HEK293 (cell line): Measurements from ENCODE around the gene SPEF1.

Source experiments
- CTCF ChIA-PET: fragments of 350-600 bp; formaldehyde crosslinking; extraction: SDS; loops from one replicate; lab custom pipeline; 2021; ENCODE audit warnings: antibody characterized with exemption; lab: Yijun Ruan, JAX
- POLR2A ChIA-PET: fragments of 300-600 bp; formaldehyde crosslinking; extraction: SDS; loops from one replicate; lab custom pipeline; 2020; ENCODE audit warnings: antibody characterized with exemption, inconsistent platforms; lab: Yijun Ruan, JAX
- H3K27ac ChIP-seq: fragments of 200-500 bp; sonication (Bioruptor generic); 2 replicates; pipeline ENCODE4 v1.5.1; 2014; ENCODE audit warnings: low read depth, low read length, control low read depth, inconsistent platforms; ENCODE audit errors: extremely low read depth
- H3K36me3 ChIP-seq, 2 experiments: fragments of 200-500 bp in 1 of 2; sonication (Bioruptor generic) in 1 of 2; 1 replicate in 1 of 2; 2 replicates in 1 of 2; pipeline ENCODE4 v1.5.1; 2014 to 2017; ENCODE audit warnings: inconsistent platforms in 2 of 2, low read length in 2 of 2; ENCODE audit not compliant: control insufficient read depth in 2 of 2, insufficient read depth in 1 of 2
- H3K4me1 ChIP-seq: fragments of 200-500 bp; sonication (Bioruptor generic); 2 replicates; pipeline ENCODE4 v1.5.1; 2014; ENCODE audit warnings: mild to moderate bottlenecking, low read length, inconsistent platforms; ENCODE audit not compliant: control insufficient read depth, insufficient read depth
- H3K4me3 ChIP-seq: 2 replicates; pipeline ENCODE4 v1.5.1; 2011; ENCODE audit warnings: low read depth, mild to moderate bottlenecking, control low read depth, low read length, moderate library complexity
- H3K9me3 ChIP-seq: fragments of 200-500 bp; sonication (Bioruptor generic); 2 replicates; pipeline ENCODE4 v1.5.1; 2014; ENCODE audit warnings: low read depth, low read length, inconsistent platforms; ENCODE audit not compliant: control insufficient read depth, insufficient read depth
- GLIS1 ChIP-seq: fragments of 450-650 bp; formaldehyde crosslinking; IDR thresholded peaks from 2 replicates; pipeline ENCODE4 v1.5.1; 2016; ENCODE audit warnings: missing biosample characterization, missing genetic modification characterization
- PRDM1 ChIP-seq: fragments of 450-650 bp; formaldehyde crosslinking; IDR thresholded peaks from 2 replicates; pipeline ENCODE4; 2016; ENCODE audit warnings: missing biosample characterization, missing genetic modification characterization
- SP2 ChIP-seq: fragments of 450-650 bp; formaldehyde crosslinking; IDR thresholded peaks from 2 replicates; pipeline ENCODE4 v1.5.1; 2016; ENCODE audit warnings: missing biosample characterization, missing genetic modification characterization
- SP7 ChIP-seq: fragments of 450-650 bp; formaldehyde crosslinking; IDR thresholded peaks from 2 replicates; pipeline ENCODE4 v1.5.1; 2016; ENCODE audit warnings: missing biosample characterization, missing genetic modification characterization
- ZBTB20 ChIP-seq: fragments of 450-650 bp; formaldehyde crosslinking; IDR thresholded peaks from 2 replicates; pipeline ENCODE4 v1.5.1; 2016; ENCODE audit warnings: missing biosample characterization, missing genetic modification characterization
- ZNF23 ChIP-seq: fragments of 450-650 bp; formaldehyde crosslinking; IDR thresholded peaks from 2 replicates; pipeline ENCODE4 v1.5.1; 2016; ENCODE audit warnings: missing biosample characterization, missing genetic modification characterization, borderline replicate concordance
- ZNF24 ChIP-seq: fragments of 450-650 bp; formaldehyde crosslinking; IDR thresholded peaks from 2 replicates; pipeline ENCODE4 v1.5.1; 2016; ENCODE audit warnings: missing biosample characterization, missing genetic modification characterization
- ZNF404 ChIP-seq: fragments of 450-650 bp; formaldehyde crosslinking; IDR thresholded peaks from 2 replicates; pipeline ENCODE4 v1.5.1; 2017; ENCODE audit warnings: missing biosample characterization, missing genetic modification characterization
- ZNF416 ChIP-seq: fragments of 450-650 bp; formaldehyde crosslinking; IDR thresholded peaks from 2 replicates; pipeline ENCODE4 v1.5.1; 2016; ENCODE audit warnings: missing biosample characterization, missing genetic modification characterization
- ZNF426 ChIP-seq: fragments of 450-650 bp; formaldehyde crosslinking; IDR thresholded peaks from 2 replicates; pipeline ENCODE4 v1.5.1; 2017; ENCODE audit warnings: missing biosample characterization, missing genetic modification characterization, mild to moderate bottlenecking, inconsistent platforms, moderate library complexity
- ZNF473 ChIP-seq: fragments of 450-650 bp; formaldehyde crosslinking; IDR thresholded peaks from 2 replicates; pipeline ENCODE4 v1.5.1; 2017; ENCODE audit warnings: missing biosample characterization, missing genetic modification characterization
- ZNF560 ChIP-seq: fragments of 450-650 bp; formaldehyde crosslinking; IDR thresholded peaks from 2 replicates; pipeline ENCODE4 v1.5.1; 2017; ENCODE audit warnings: missing biosample characterization, missing genetic modification characterization, borderline replicate concordance
- ZNF571 ChIP-seq: fragments of 450-650 bp; formaldehyde crosslinking; IDR thresholded peaks from 2 replicates; pipeline ENCODE4 v1.5.0; 2017; ENCODE audit warnings: missing biosample characterization, missing genetic modification characterization
- ZNF600 ChIP-seq: fragments of 450-650 bp; formaldehyde crosslinking; IDR thresholded peaks from 2 replicates; pipeline ENCODE4 v1.5.1; 2016; ENCODE audit warnings: missing biosample characterization, missing genetic modification characterization
- ZNF624 ChIP-seq: fragments of 450-650 bp; formaldehyde crosslinking; IDR thresholded peaks from 2 replicates; pipeline ENCODE4 v1.5.1; 2017; ENCODE audit warnings: missing biosample characterization, missing genetic modification characterization
- ZNF677 ChIP-seq: fragments of 450-650 bp; IDR thresholded peaks from 2 replicates; pipeline ENCODE4 v1.5.0; 2018; ENCODE audit warnings: missing biosample characterization, mild to moderate bottlenecking, missing genetic modification characterization, moderate library complexity
- ZNF785 ChIP-seq: fragments of 450-650 bp; formaldehyde crosslinking; IDR thresholded peaks from 2 replicates; pipeline ENCODE4 v1.5.1; 2016; ENCODE audit warnings: missing biosample characterization, missing genetic modification characterization
- ZNF791 ChIP-seq: fragments of 450-650 bp; formaldehyde crosslinking; IDR thresholded peaks from 2 replicates; pipeline ENCODE4 v1.5.1; 2016; ENCODE audit warnings: missing biosample characterization, missing genetic modification characterization
- ZNF792 ChIP-seq: fragments of 450-650 bp; formaldehyde crosslinking; IDR thresholded peaks from 2 replicates; pipeline ENCODE4 v1.5.1; 2016; ENCODE audit warnings: missing biosample characterization, missing genetic modification characterization
- TF ChIP-seq, protein P1 (sequence below): fragments of 450-650 bp; formaldehyde crosslinking; IDR thresholded peaks from 2 replicates; pipeline ENCODE4 v1.5.1; 2016; ENCODE audit warnings: missing biosample characterization, missing genetic modification characterization
- TF ChIP-seq, protein P2 (sequence below): fragments of 450-650 bp; formaldehyde crosslinking; IDR thresholded peaks from 2 replicates; pipeline ENCODE4 v1.5.1; 2017; ENCODE audit warnings: missing biosample characterization, missing genetic modification characterization
- TF ChIP-seq, protein P3 (sequence below): fragments of 450-650 bp; formaldehyde crosslinking; IDR thresholded peaks from 2 replicates; pipeline ENCODE4 v1.5.1; 2016; ENCODE audit warnings: missing biosample characterization, missing genetic modification characterization
- TF ChIP-seq, protein P4 (sequence below): fragments of 450-650 bp; formaldehyde crosslinking; IDR thresholded peaks from 2 replicates; pipeline ENCODE4 v1.5.1; 2016; ENCODE audit warnings: missing biosample characterization, missing genetic modification characterization
- TF ChIP-seq, protein P5 (sequence below): fragments of 450-650 bp; formaldehyde crosslinking; IDR thresholded peaks from 2 replicates; pipeline ENCODE4 v1.5.1; 2016; ENCODE audit warnings: missing biosample characterization, missing genetic modification characterization
- TF ChIP-seq, protein P6 (sequence below): fragments of 450-650 bp; formaldehyde crosslinking; IDR thresholded peaks from 2 replicates; pipeline ENCODE4; 2016; ENCODE audit warnings: missing biosample characterization, missing genetic modification characterization
- TF ChIP-seq, protein P7 (sequence below): fragments of 450-650 bp; formaldehyde crosslinking; IDR thresholded peaks from 2 replicates; pipeline ENCODE4 v1.5.1; 2016; ENCODE audit warnings: missing biosample characterization, missing genetic modification characterization

SPEF1 gene

DNA sequence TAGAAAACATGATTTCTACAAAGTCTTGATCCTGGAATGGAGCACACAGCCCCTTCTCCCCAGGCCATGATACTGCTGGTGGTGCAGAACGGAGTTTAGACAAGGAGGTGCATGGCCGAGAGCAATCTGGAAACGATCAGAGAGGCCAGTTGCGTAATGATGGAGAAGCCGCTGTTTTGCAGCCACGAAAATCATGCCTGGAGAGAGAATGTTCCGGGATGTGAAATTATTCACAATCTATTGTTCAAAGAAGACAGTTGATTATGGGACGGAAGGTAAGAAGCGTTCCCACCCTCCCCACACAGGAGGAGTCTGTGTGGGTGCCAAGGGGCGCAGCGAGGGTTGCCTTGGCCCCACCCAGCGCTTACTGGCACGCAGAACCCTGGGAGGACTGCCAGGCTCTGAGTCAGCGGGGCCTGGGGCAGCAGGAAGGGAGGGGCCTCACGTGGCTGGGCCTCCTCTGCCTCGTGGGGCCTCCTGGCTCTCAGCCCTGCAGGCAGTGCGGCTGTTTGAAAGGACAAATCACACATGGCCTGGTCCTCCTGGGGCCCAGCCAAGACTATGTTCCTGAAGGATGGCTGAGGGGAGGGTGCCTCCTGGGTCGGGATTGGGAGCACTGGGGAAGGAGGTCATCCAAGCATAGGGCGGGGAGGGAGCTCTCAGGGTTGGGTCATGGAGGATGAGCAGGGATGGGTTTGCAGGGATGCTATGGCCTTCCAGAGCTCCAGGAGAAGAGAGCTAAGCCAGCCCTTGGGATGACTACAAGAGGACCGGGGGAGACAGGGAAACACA is 30.4 kb upstream of the SPEF1 start:
- H3K36me3 ChIP-seq: no peaks in the 10 kb centered on the region
- H3K9me3 ChIP-seq: no peaks in the 10 kb centered on the region
- H3K27ac ChIP-seq: peak overlapping the region; percentile 84
- ChIA-PET POLR2A (interaction anchor here (0.6 to 4.2 kb wide), 12 partner anchors 9 to 1109 kb away, joined by 3 to 26 read pairs (median 6); partner anchors contain the start of genes ADISSP, AP5S1, CDC25B and CENPB), CTCF (interaction anchor here (0.6 to 2.6 kb wide), 6 partner anchors 12 to 260 kb away, joined by 3 to 6 read pairs (median 4); no protein-coding TSS in a partner anchor)
- peak overlapping the region; percentile 17 for H3K4me3 ChIP-seq
- peaks cover 35% of the 10 kb centered on the region for H3K4me1 ChIP-seq
- peak; percentile 80 for TF ChIP-seq SP2 (tag by site-specific recombination)
- peak; percentile 96 for TF ChIP-seq ZNF600
- TF ChIP-seq, protein P1, sequence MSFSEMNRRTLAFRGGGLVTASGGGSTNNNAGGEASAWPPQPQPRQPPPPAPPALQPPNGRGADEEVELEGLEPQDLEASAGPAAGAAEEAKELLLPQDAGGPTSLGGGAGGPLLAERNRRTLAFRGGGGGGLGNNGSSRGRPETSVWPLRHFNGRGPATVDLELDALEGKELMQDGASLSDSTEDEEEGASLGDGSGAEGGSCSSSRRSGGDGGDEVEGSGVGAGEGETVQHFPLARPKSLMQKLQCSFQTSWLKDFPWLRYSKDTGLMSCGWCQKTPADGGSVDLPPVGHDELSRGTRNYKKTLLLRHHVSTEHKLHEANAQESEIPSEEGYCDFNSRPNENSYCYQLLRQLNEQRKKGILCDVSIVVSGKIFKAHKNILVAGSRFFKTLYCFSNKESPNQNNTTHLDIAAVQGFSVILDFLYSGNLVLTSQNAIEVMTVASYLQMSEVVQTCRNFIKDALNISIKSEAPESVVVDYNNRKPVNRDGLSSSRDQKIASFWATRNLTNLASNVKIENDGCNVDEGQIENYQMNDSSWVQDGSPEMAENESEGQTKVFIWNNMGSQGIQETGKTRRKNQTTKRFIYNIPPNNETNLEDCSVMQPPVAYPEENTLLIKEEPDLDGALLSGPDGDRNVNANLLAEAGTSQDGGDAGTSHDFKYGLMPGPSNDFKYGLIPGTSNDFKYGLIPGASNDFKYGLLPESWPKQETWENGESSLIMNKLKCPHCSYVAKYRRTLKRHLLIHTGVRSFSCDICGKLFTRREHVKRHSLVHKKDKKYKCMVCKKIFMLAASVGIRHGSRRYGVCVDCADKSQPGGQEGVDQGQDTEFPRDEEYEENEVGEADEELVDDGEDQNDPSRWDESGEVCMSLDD (tag by site-specific recombination): peak; percentile 97
- TF ChIP-seq ZNF473 (tag by site-specific recombination): no peak
- no peak for TF ChIP-seq ZNF416 (tag by site-specific recombination)
- no peak for TF ChIP-seq ZNF624 (tag by site-specific recombination)
- TF ChIP-seq GLIS1 (tag by site-specific recombination): peak; percentile 99
- TF ChIP-seq, protein P2, sequence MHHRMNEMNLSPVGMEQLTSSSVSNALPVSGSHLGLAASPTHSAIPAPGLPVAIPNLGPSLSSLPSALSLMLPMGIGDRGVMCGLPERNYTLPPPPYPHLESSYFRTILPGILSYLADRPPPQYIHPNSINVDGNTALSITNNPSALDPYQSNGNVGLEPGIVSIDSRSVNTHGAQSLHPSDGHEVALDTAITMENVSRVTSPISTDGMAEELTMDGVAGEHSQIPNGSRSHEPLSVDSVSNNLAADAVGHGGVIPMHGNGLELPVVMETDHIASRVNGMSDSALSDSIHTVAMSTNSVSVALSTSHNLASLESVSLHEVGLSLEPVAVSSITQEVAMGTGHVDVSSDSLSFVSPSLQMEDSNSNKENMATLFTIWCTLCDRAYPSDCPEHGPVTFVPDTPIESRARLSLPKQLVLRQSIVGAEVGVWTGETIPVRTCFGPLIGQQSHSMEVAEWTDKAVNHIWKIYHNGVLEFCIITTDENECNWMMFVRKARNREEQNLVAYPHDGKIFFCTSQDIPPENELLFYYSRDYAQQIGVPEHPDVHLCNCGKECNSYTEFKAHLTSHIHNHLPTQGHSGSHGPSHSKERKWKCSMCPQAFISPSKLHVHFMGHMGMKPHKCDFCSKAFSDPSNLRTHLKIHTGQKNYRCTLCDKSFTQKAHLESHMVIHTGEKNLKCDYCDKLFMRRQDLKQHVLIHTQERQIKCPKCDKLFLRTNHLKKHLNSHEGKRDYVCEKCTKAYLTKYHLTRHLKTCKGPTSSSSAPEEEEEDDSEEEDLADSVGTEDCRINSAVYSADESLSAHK (tag by site-specific recombination): peak; percentile 86
- no peak for TF ChIP-seq ZNF404 (tag by site-specific recombination)
- no peak for TF ChIP-seq ZNF426
- TF ChIP-seq ZNF24: peak; percentile 88
- TF ChIP-seq, protein P3, sequence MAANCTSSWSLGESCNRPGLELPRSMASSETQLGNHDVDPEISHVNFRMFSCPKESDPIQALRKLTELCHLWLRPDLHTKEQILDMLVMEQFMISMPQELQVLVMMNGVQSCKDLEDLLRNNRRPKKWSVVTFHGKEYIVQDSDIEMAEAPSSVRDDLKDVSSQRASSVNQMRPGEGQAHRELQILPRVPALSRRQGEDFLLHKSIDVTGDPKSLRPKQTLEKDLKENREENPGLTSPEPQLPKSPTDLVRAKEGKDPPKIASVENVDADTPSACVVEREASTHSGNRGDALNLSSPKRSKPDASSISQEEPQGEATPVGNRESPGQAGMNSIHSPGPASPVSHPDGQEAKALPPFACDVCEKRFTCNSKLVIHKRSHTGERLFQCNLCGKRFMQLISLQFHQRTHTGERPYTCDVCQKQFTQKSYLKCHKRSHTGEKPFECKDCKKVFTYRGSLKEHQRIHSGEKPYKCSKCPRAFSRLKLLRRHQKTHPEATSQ: peak; percentile 71; the same call in 1 of the 2 replicates
- TF ChIP-seq, protein P4, sequence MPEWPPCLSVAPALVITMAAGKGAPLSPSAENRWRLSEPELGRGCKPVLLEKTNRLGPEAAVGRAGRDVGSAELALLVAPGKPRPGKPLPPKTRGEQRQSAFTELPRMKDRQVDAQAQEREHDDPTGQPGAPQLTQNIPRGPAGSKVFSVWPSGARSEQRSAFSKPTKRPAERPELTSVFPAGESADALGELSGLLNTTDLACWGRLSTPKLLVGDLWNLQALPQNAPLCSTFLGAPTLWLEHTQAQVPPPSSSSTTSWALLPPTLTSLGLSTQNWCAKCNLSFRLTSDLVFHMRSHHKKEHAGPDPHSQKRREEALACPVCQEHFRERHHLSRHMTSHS (tag by site-specific recombination): no peak
- TF ChIP-seq, protein P5, sequence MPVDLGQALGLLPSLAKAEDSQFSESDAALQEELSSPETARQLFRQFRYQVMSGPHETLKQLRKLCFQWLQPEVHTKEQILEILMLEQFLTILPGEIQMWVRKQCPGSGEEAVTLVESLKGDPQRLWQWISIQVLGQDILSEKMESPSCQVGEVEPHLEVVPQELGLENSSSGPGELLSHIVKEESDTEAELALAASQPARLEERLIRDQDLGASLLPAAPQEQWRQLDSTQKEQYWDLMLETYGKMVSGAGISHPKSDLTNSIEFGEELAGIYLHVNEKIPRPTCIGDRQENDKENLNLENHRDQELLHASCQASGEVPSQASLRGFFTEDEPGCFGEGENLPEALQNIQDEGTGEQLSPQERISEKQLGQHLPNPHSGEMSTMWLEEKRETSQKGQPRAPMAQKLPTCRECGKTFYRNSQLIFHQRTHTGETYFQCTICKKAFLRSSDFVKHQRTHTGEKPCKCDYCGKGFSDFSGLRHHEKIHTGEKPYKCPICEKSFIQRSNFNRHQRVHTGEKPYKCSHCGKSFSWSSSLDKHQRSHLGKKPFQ (tag by site-specific recombination): peak; percentile 74; the same call in 1 of the 2 replicates
- peak; percentile 89 for TF ChIP-seq ZBTB20 (tag by site-specific recombination)
- TF ChIP-seq, protein P6, sequence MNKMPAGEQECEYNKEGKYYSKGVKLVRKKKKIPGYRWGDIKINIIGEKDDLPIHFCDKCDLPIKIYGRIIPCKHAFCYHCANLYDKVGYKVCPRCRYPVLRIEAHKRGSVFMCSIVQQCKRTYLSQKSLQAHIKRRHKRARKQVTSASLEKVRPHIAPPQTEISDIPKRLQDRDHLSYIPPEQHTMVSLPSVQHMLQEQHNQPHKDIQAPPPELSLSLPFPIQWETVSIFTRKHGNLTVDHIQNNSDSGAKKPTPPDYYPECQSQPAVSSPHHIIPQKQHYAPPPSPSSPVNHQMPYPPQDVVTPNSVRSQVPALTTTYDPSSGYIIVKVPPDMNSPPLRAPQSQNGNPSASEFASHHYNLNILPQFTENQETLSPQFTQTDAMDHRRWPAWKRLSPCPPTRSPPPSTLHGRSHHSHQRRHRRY (tag by site-specific recombination): no peak
- peak; percentile 96 for TF ChIP-seq SP7 (tag by site-specific recombination)
- no peak for TF ChIP-seq ZNF791 (tag by site-specific recombination)
- TF ChIP-seq ZNF792 (tag by site-specific recombination): no peak
- TF ChIP-seq, protein P7, sequence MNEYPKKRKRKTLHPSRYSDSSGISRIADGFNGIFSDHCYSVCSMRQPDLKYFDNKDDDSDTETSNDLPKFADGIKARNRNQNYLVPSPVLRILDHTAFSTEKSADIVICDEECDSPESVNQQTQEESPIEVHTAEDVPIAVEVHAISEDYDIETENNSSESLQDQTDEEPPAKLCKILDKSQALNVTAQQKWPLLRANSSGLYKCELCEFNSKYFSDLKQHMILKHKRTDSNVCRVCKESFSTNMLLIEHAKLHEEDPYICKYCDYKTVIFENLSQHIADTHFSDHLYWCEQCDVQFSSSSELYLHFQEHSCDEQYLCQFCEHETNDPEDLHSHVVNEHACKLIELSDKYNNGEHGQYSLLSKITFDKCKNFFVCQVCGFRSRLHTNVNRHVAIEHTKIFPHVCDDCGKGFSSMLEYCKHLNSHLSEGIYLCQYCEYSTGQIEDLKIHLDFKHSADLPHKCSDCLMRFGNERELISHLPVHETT (tag by site-specific recombination): peak; percentile 81
- TF ChIP-seq ZNF571 (tag by site-specific recombination): no peak
- no peak; the same call in 1 of the 2 replicates for TF ChIP-seq ZNF785
- TF ChIP-seq ZNF23 (tag by site-specific recombination): no peak
- no peak for TF ChIP-seq ZNF677 (tag by site-specific recombination)
- no peak for TF ChIP-seq ZNF560
- TF ChIP-seq PRDM1 (tag by site-specific recombination): peak; percentile 70
